Heart left ventricle (tissue), 16 donors: Measurements from ENCODE around the gene C1orf105. TPM values are rescaled to one million over a fixed set of nuclear protein-coding genes. Genes with fewer than 3 reads are reported as not detected.

ENCODE experiments used
- ATAC-seq, 4 donors: fragments of 200-7000 bp; cut with Tn5 transposase; one replicate each; pipeline ENCODE4 v1.9.1; 2020 to 2022; ENCODE audit warnings: moderate library complexity in 4 of 4, mild to moderate bottlenecking in 3 of 4, moderate number of reproducible peaks in 1 of 4
- DNase-seq, 5 donors: peaks; one replicate each; pipeline ENCODE4 v3.0.0-alpha.2; 2020
- H3K27ac ChIP-seq, 12 donors: fragments of 200-600 bp; sonication (generic) in 4 of 12; one replicate each; pipeline versions ENCODE4 v1.5.0 to v1.8.0; 2016 to 2022; ENCODE audit warnings: mild to moderate bottlenecking in 2 of 12
- H3K27me3 ChIP-seq, 9 donors: fragments of 200-600 bp; sonication (generic) in 2 of 9; one replicate each; pipeline versions ENCODE4 v1.5.1 to v1.8.0; 2016 to 2022; ENCODE audit warnings: mild to moderate bottlenecking in 3 of 9
- H3K36me3 ChIP-seq, 9 donors: fragments of 200-600 bp; sonication (generic) in 2 of 9; one replicate each; pipeline versions ENCODE4 v1.5.0 to v1.8.0; 2018 to 2022; ENCODE audit warnings: mild to moderate bottlenecking in 2 of 9
- H3K4me1 ChIP-seq, 12 donors: fragments of 200-600 bp; sonication (generic) in 4 of 12; one replicate each; pipeline versions ENCODE4 v1.5.0 to v1.8.0; 2016 to 2022; ENCODE audit warnings: mild to moderate bottlenecking in 3 of 12
- H3K4me3 ChIP-seq, 12 donors: fragments of 200-600 bp; sonication (generic) in 4 of 12; one replicate each; pipeline versions ENCODE4 v1.5.0 to v1.8.0; 2017 to 2022; ENCODE audit warnings: mild to moderate bottlenecking in 9 of 12, moderate library complexity in 4 of 12
- H3K9me3 ChIP-seq, 12 donors: fragments of 200-600 bp; sonication (generic) in 4 of 12; one replicate each; pipeline versions ENCODE4 v1.5.0 to v1.8.0; 2016 to 2022; ENCODE audit warnings: mild to moderate bottlenecking in 1 of 12
- POLR2A ChIP-seq, 2 donors: fragments of 450-650 bp; IDR thresholded peaks; one replicate each; pipeline ENCODE4 v1.6.1; 2017; ENCODE audit warnings: antibody characterized with exemption in 2 of 2, mild to moderate bottlenecking in 2 of 2, moderate library complexity in 2 of 2
- WGBS, 4 donors: extraction: QIAGEN DNeasy Blood & Tissue Kit in 2 of 4; methylation state at CpG; one replicate each; pipeline versions ENCODE4 v1.1.5 to v1.1.7; 2013 to 2018; 5-methylcytosine and 5-hydroxymethylcytosine counted together
- intact Hi-C, 10 donors: fragments of 100-400 bp; cut with DNase I; formaldehyde crosslinking; loops; one replicate each; pipeline versions ENCODE4 v1.11.1 to v1.14.2; 2022
- polyA plus RNA-seq, 2 donors: library from polyadenylated mRNA; stranded (reverse); fragments of 200-250 nt; gene quantifications; one replicate each; pipeline ENCODE4 v1.2.3, GENCODE V29; 2013
- total RNA-seq, 9 donors: library from RNA; depleted of rRNA in 2 of 9; stranded (reverse); fragments of >200 nt in 2 of 9; fragmentation: NEBNext Ultra II Directional in 3 of 9; extraction: Animal tissue kit (Norgen Biotek cat#: 25700) in 3 of 9; gene quantifications; one replicate each; pipeline versions ENCODE4 v1.1.0 to v1.2.4, GENCODE V29; 2016 to 2023
- TF ChIP-seq, protein P1 (sequence below), 12 donors: fragments of 200-600 bp; sonication (generic) in 4 of 12; IDR thresholded peaks; one replicate each; pipeline versions ENCODE4 v1.5.0 to v1.8.0; 2018 to 2022; ENCODE audit warnings: antibody characterized with exemption in 12 of 12, mild to moderate bottlenecking in 5 of 12
- donor health status: ischemic (EF 13 %, LVEDD 7.1; RV severe dilation, severe dysfunction).
- donor health status: healthy with polysubstance abuse.
- donor health status: DM: no; HTN: yes; CAD: no.
- donor health status: DM: no; HTN: no; CAD: no.
- donor health status: ischemic (EF 25% LVEDD 6.9; RV normal size, moderate dysfunction).
- donor health status: ischemic (EF 25% LVEDD 5.7; RV mildly dilated, moderate dysfunction).
- donor health status: healthy.
- donor health status: DM: yes; HTN: yes; CAD: no.
- donor health status: ischemic (EF 35%, LVEDD 5.7; RV mildly dilated, moderate dysfunction).
- donor health status: nonischemic (EF 11% LVEDD 7.7; RV severe dilation, severe dysfunction).
- donor health status: DM: yes; HTN: yes; CAD: no.
- donor health status: PGD.
- donor health status: ischemic (EF 29% LVEDD 5.4; RV normal size, mild dysfunction).
- donor health status: nonischemic (EF 23%, LVEDD 6.1; RV moderate dilation, normal function).

Gene C1orf105
- total and polyA plus RNA-seq, 11 donors, result 1.2 to 39.8 (median 6.7) TPM

DNA sequence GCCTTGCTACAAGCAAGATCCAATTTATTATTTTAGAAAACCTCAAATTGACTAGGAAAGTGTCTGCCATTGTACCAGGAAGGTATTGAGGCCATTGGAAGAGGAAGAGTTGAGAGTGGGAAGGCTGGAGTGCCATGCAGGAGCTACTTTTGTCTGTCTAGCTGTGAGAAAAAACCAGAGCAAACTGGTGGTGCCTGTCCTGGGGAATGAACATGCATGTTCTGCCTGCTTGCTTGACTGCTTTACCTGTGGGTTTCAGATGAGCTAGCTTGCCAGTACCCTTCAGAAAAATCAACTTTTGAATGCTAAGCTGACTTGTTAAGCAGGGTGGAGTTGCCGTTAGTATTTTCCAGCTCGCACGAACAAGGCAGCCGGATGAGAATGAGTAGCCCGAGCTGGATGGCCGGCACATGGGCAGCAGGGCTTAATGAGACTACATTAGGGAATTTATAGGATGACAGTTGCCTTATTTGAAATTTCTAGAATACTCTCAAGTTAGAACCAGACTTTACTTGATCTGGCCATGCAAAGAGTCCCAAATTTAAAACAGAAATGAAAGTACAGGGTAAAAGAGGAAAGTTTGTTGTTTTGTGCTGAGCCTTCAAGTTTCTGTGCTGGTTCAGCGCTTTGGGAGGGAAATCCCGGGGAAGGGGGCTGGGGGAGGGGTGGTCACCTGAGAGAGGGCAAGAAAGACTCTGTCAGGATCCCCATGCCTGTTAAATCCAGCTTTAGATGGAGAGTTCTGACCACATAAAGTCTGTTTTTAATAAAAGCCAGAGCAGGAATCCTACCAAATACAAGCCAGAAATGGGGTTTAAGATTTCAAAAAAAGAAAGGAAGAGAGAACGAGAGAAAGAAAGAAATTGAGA is 29.6 kb upstream of the C1orf105 start:
- intact Hi-C loops, result loop anchor here in 6 of 10 donors (5.0 to 10.0 kb wide), 4 partner anchors 34 to 246 kb away; no protein-coding TSS in a partner anchor
- WGBS, 4 donors, result 75 to 81% (median 77%) methylated on average over 9 of the region's 9 CpGs
- H3K9me3 ChIP-seq, result no peaks in the 10 kb centered on the region
- H3K27me3 ChIP-seq, result no peaks in the 10 kb centered on the region
- peak; percentile 28 to 57 (median 42) for DNase-seq
- H3K27ac ChIP-seq, result peak overlapping the region in 10 of 12 donors; percentile 4 to 86 (median 50)
- H3K4me3 ChIP-seq, result peak overlapping the region in 2 of 12 donors; percentile 11 to 15
- no peak for TF ChIP-seq POLR2A (IDR thresholded peaks at IDR 0.05)
- TF ChIP-seq, protein P1, sequence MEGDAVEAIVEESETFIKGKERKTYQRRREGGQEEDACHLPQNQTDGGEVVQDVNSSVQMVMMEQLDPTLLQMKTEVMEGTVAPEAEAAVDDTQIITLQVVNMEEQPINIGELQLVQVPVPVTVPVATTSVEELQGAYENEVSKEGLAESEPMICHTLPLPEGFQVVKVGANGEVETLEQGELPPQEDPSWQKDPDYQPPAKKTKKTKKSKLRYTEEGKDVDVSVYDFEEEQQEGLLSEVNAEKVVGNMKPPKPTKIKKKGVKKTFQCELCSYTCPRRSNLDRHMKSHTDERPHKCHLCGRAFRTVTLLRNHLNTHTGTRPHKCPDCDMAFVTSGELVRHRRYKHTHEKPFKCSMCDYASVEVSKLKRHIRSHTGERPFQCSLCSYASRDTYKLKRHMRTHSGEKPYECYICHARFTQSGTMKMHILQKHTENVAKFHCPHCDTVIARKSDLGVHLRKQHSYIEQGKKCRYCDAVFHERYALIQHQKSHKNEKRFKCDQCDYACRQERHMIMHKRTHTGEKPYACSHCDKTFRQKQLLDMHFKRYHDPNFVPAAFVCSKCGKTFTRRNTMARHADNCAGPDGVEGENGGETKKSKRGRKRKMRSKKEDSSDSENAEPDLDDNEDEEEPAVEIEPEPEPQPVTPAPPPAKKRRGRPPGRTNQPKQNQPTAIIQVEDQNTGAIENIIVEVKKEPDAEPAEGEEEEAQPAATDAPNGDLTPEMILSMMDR (IDR thresholded peaks at IDR 0.05), result no peak
- H3K4me1 ChIP-seq, result peaks cover 0 to 56% (median 28%) of the 10 kb centered on the region in 12 donors
- ATAC-seq, result peak in 2 of 4 donors; percentile 12 to 56
- peaks cover 0 to 4% (median 0%) of the 10 kb centered on the region in 9 donors for H3K36me3 ChIP-seq

DNA sequence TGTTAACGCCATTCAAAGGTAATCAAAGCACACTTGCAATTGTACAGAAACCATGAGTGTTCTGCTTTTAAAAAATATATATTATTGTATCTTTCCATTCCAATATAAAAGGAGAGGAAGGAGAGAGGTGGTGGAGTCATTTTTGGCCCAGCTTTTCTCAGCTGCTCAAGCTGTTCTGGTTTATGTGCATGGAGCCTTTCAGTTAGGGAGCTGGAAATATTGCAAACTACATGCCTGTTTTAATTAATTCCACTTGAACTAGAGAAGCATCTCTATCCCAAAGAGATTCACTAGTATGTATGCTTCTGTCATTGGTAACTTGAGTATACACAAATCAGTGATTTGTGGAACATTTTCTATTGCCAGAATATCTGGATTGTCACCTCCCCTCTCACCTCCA is 28.5 kb upstream of the C1orf105 start:
- Histone ChIP-seq H3K36me3 (peaks cover 0 to 4% (median 0%) of the 10 kb centered on the region in 9 donors), H3K4me1 (peaks cover 0 to 56% (median 29%) of the 10 kb centered on the region in 12 donors), H3K27me3 (no peaks in the 10 kb centered on the region), H3K9me3 (no peaks in the 10 kb centered on the region), H3K27ac (peak overlapping the region in 4 of 12 donors; percentile 52 to 86 (median 56)), H3K4me3 (no peak overlapping the region)
- DNase-seq, result no peak
- whole genome bisulfite sequencing, 4 donors, result 91 to 100% (median 94%) methylated on average over 1 of the region's 1 CpG
- no peak for ATAC-seq
- no peak for TF ChIP-seq POLR2A (IDR thresholded peaks at IDR 0.05)
- TF ChIP-seq, protein P1 (IDR thresholded peaks at IDR 0.05), result no peak
- intact Hi-C loops, result loop anchor here in 6 of 10 donors (5.0 to 10.0 kb wide), 4 partner anchors 35 to 247 kb away; no protein-coding TSS in a partner anchor

DNA sequence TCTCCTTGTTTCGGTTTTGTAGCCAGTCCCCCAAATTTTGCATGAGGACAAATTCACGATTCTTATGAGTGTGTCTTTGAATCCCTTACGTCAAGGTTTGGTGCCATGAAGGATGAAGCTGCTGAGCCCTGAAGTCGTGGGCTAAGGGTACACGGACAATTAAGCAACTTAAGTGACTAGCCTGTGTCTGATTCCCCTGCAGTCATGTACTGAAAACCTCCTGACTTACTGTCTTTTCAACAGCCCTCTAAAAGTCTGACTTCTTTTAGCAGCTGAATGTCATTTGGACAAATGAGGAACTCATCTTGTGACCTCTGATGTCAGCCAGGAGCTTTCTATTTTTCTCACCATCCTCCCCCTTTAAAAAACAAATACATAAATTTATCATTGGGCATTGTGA is 27.1 kb upstream of the C1orf105 start:
- intact Hi-C loops, result loop anchor here in 6 of 10 donors (5.0 to 10.0 kb wide), 4 partner anchors 36 to 249 kb away; no protein-coding TSS in a partner anchor
- Histone ChIP-seq H3K9me3 (no peaks in the 10 kb centered on the region), H3K27me3 (no peaks in the 10 kb centered on the region), H3K27ac (peak overlapping the region in 9 of 12 donors; percentile 18 to 78 (median 53)), H3K4me1 (peaks cover 0 to 69% (median 39%) of the 10 kb centered on the region in 12 donors), H3K4me3 (no peak overlapping the region), H3K36me3 (peaks cover 0 to 4% (median 0%) of the 10 kb centered on the region in 9 donors)
- ATAC-seq, result peak in 2 of 4 donors; percentile 35 to 42
- DNase-seq, result no peak
- TF ChIP-seq, protein P1 (IDR thresholded peaks at IDR 0.05), result no peak
- TF ChIP-seq POLR2A (IDR thresholded peaks at IDR 0.05), result no peak
- 67 to 82% (median 74%) methylated on average over 5 of the region's 5 CpGs for WGBS, 4 donors
